Measurements from ENCODE around the gene B3GNT7.
"Not testable (repeated sequence)": the region's sequence is repeated elsewhere in the genome, so short reads cannot be mapped to it uniquely, and the experiment has no call there.

B3GNT7 gene

GRCh38 chr2:231403421-231404182 lies 8.1 kb downstream of the B3GNT7 start:
- DNase-seq (ENCODE audit: low read depth): not testable (repeated sequence)

GRCh38 chr2:231404183-231404578 lies 8.7 kb downstream of the B3GNT7 start:
- DNase-seq (ENCODE audit: low read depth): not testable (repeated sequence)

GRCh38 chr2:231405601-231406367 lies 10.3 kb downstream of the B3GNT7 start:
- DNase-seq (ENCODE audit: low read depth): not testable (repeated sequence)

GRCh38 chr2:231407686-231408085 lies 12.2 kb downstream of the B3GNT7 start:
- DNase-seq (ENCODE audit: low read depth): not testable (repeated sequence)

GRCh38 chr2:231408304-231408703 lies 12.8 kb downstream of the B3GNT7 start:
- DNase-seq (ENCODE audit: low read depth): not testable (repeated sequence)

- no peak for DNase-seq (ENCODE audit: low read depth)
These were observed 14.3 kb downstream of the B3GNT7 start for GRCh38 chr2:231409776-231410175.

- DNase-seq (ENCODE audit: low read depth): no peak
These were observed 14.9 kb downstream of the B3GNT7 start for GRCh38 chr2:231410293-231411004.

- no peak for DNase-seq (ENCODE audit: low read depth)
These were observed 15.7 kb downstream of the B3GNT7 start for GRCh38 chr2:231411237-231411636.

- peak; percentile 80 for DNase-seq (ENCODE audit: low read depth)
These were observed 16.5 kb downstream of the B3GNT7 start for GRCh38 chr2:231411831-231412617.

- DNase-seq (ENCODE audit: low read depth): no peak
These were observed 17.1 kb downstream of the B3GNT7 start for GRCh38 chr2:231412618-231412963.

- DNase-seq (ENCODE audit: low read depth): no peak
These were observed 17.9 kb downstream of the B3GNT7 start for GRCh38 chr2:231413456-231413855.

GRCh38 chr2:231413921-231414476 lies 18.5 kb downstream of the B3GNT7 start:
- DNase-seq (ENCODE audit: low read depth): no peak

- DNase-seq (ENCODE audit: low read depth): no peak
These were observed 19.5 kb downstream of the B3GNT7 start for GRCh38 chr2:231415029-231415428.

GRCh38 chr2:231418820-231419640 lies 23.5 kb downstream of the B3GNT7 start:
- no peak for DNase-seq (ENCODE audit: low read depth)

GRCh38 chr2:231421051-231421580 lies 25.6 kb downstream of the B3GNT7 start:
- DNase-seq (ENCODE audit: low read depth): no peak

- DNase-seq (ENCODE audit: low read depth): no peak
These were observed 26.5 kb downstream of the B3GNT7 start for GRCh38 chr2:231422056-231422455.

GRCh38 chr2:231423176-231423575 lies 27.7 kb downstream of the B3GNT7 start:
- DNase-seq (ENCODE audit: low read depth): no peak

- no peak for DNase-seq (ENCODE audit: low read depth)
These were observed 29.8 kb downstream of the B3GNT7 start for GRCh38 chr2:231425291-231425810.

- peak; percentile 48 for DNase-seq (ENCODE audit: low read depth)
These were observed 30.5 kb downstream of the B3GNT7 start for GRCh38 chr2:231425811-231426703.

All from stimulated activated CD8-positive, alpha-beta memory T cell treated with anti-CD3 and anti-CD28 coated beads, Interleukin-4, amount 100 ng/mL, for 24 hours (primary cell).